Right lobe of liver (tissue), 6 donors: ENCODE data around the gene HELZ. TPM values are rescaled to one million over a fixed set of nuclear protein-coding genes. Genes with fewer than 3 reads are reported as not detected.
A peak's percentile ranks its signal among the peaks of the same experiment; 100 is the strongest.

Source experiments
- ATAC-seq, 4 donors: fragments of 200-7000 bp; cut with Tn5 transposase; one replicate each; pipeline ENCODE4 v1.9.1; 2020; ENCODE audit warnings: mild to moderate bottlenecking in 4 of 4, moderate library complexity in 4 of 4
- DNase-seq, 3 donors: peaks; one replicate each; pipeline ENCODE4 v3.0.0-alpha.2; 2020
- H3K27ac ChIP-seq, 3 donors: fragments of 200-600 bp; one replicate each; pipeline ENCODE4 v1.8.0; 2022
- H3K27me3 ChIP-seq, 2 donors: fragments of 200-600 bp; one replicate each; pipeline ENCODE4 v1.8.0; 2022
- H3K36me3 ChIP-seq, 4 donors: fragments of 200-600 bp; sonication (generic) in 1 of 4; one replicate each; pipeline versions ENCODE4 v1.5.1 to v1.8.0; 2017 to 2022; ENCODE audit warnings: control low read depth in 1 of 4
- H3K4me1 ChIP-seq, 4 donors: fragments of 200-600 bp; sonication (generic) in 1 of 4; one replicate each; pipeline versions ENCODE4 v1.5.1 to v1.8.0; 2017 to 2022; ENCODE audit warnings: control low read depth in 1 of 4
- H3K4me3 ChIP-seq, 3 donors: fragments of 200-600 bp; one replicate each; pipeline ENCODE4 v1.8.0; 2022
- H3K9me3 ChIP-seq, 4 donors: fragments of 200-600 bp; sonication (generic) in 1 of 4; one replicate each; pipeline versions ENCODE4 v1.5.1 to v1.8.0; 2017 to 2022; ENCODE audit warnings: control low read depth in 1 of 4
- POLR2A ChIP-seq: fragments of 450-650 bp; IDR thresholded peaks from one replicate; pipeline ENCODE4 v1.6.1; 2017; ENCODE audit warnings: antibody characterized with exemption, mild to moderate bottlenecking
- WGBS: methylation state at CpG from one replicate; pipeline ENCODE4 v1.1.6; 2018; ENCODE audit warnings: low coverage, low lambda C conversion rate; ENCODE audit not compliant: insufficient coverage; ENCODE audit errors: missing lambda C conversion rate; 5-methylcytosine and 5-hydroxymethylcytosine counted together
- intact Hi-C, 2 donors: fragments of 100-400 bp; cut with DNase I; formaldehyde crosslinking; loops; one replicate each; pipeline versions ENCODE4 v1.11.2 to v1.14.1; 2022
- total RNA-seq, 6 experiments: library from RNA; depleted of rRNA in 2 of 6; stranded (reverse); fragments of >200 nt in 2 of 6; fragmentation: NEBNext Ultra II Directional in 3 of 6; extraction: Animal tissue kit (Norgen Biotek cat#: 25700) in 3 of 6; gene quantifications; one replicate each; pipeline versions ENCODE4 v1.1.0 to v1.2.4, GENCODE V29; 2016 to 2023
- TF ChIP-seq, protein P1 (sequence below), 4 donors: fragments of 200-600 bp in 3 of 4; fragments of 450-650 bp in 1 of 4; IDR thresholded peaks; one replicate each; pipeline versions ENCODE4 v1.5.1 to v1.8.0; 2016 to 2022; ENCODE audit warnings: antibody characterized with exemption in 4 of 4, mild to moderate bottlenecking in 2 of 4
- donor health status: DM: no; HTN: yes; CAD: no.
- donor health status: DM: no; HTN: no; CAD: no.
- donor health status: DM: no; HTN: no; CAD: no.
- donor health status: DM: no; HTN: yes; CAD: no.
- donor health status: DM: no; HTN: yes; CAD: no.

The HELZ gene
- total RNA-seq, 6 experiments from 2014 or later, result 24.2 to 33.6 (median 30.9) TPM

DNA sequence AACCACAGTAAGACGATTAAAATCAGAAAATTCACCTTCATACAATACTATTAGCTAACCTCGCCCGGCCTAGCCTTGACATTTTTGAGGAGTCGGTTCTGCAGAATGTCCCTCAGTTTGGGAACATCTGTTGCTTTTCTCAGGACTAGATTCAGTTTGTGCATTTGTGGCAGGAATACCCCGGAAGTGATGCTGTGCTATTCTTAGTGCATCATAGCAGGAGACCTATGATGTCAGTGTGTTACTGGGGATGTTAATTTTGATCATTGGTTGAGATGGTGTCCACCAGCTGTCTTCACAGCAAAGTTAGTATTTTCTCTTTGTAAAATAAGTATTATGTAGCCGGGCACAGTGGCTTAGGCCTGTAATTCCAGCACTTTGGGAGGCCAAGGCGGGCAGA, 21.5 kb upstream of the HELZ start:
- Histone ChIP-seq H3K27ac (no peak overlapping the region), H3K4me3 (no peak overlapping the region), H3K36me3 (no peaks in the 10 kb centered on the region), H3K4me1 (no peaks in the 10 kb centered on the region), H3K9me3 (no peaks in the 10 kb centered on the region), H3K27me3 (no peaks in the 10 kb centered on the region)
- WGBS, result 84% methylated on average over 6 of the region's 7 CpGs
- no peak for ATAC-seq
- TF ChIP-seq, protein P1, sequence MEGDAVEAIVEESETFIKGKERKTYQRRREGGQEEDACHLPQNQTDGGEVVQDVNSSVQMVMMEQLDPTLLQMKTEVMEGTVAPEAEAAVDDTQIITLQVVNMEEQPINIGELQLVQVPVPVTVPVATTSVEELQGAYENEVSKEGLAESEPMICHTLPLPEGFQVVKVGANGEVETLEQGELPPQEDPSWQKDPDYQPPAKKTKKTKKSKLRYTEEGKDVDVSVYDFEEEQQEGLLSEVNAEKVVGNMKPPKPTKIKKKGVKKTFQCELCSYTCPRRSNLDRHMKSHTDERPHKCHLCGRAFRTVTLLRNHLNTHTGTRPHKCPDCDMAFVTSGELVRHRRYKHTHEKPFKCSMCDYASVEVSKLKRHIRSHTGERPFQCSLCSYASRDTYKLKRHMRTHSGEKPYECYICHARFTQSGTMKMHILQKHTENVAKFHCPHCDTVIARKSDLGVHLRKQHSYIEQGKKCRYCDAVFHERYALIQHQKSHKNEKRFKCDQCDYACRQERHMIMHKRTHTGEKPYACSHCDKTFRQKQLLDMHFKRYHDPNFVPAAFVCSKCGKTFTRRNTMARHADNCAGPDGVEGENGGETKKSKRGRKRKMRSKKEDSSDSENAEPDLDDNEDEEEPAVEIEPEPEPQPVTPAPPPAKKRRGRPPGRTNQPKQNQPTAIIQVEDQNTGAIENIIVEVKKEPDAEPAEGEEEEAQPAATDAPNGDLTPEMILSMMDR (IDR thresholded peaks at IDR 0.05), result no peak
- no peak for TF ChIP-seq POLR2A
- intact Hi-C loops, result no loop called here
- no peak for DNase-seq

DNA sequence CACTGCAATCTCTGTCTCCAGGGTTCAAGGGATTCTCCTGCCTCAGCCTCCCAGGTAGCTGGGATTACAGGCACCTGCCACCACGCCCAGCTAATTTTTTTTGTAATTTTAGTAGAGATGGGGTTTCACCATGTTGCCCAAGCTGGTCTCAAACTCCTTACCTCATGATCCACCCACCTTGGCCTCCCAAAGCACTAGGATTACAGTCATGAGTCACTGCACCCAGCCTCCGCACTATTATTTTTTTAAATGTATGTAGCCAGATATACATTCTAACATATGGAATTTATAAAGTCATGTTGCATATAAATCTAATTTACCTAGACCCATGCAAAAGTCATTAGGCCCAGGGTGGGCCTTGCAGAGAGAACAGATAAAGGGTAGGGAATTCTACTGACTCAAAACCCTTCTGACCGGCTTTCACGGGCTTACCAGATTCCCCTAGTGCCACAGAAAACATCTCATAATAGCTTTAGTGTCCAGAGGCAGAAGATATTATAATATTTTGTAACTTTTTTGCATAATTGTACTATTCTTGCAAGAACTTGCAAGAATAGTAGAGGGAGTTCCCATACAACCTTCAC, 20.5 kb upstream of the HELZ start:
- intact Hi-C loops, result no loop called here
- Histone ChIP-seq H3K27me3 (no peaks in the 10 kb centered on the region), H3K36me3 (no peaks in the 10 kb centered on the region), H3K27ac (no peak overlapping the region), H3K4me1 (peaks cover 0 to 5% (median under 1%) of the 10 kb centered on the region in 4 donors), H3K9me3 (no peaks in the 10 kb centered on the region), H3K4me3 (no peak overlapping the region)
- DNase-seq (no peak), ATAC-seq (no peak)
- WGBS, result 95% methylated on average over 4 of the region's 4 CpGs
- TF ChIP-seq POLR2A, result no peak
- TF ChIP-seq, protein P1 (IDR thresholded peaks at IDR 0.05), result no peak

- TF ChIP-seq, protein P1 (IDR thresholded peaks at IDR 0.05), result no peak
- no peak for TF ChIP-seq POLR2A
- peak in 1 of 3 donors; percentile 11 for DNase-seq
- no peak for ATAC-seq
Observed at GRCh38 chr17:67262435-67263117, 17.6 kb upstream of the HELZ start.

GRCh38 chr17:67260170-67260987, 15.4 kb upstream of the HELZ start:
- H3K27ac ChIP-seq, result peak overlapping the region; percentile 58 to 93 (median 89)

More at GRCh38 chr17:67262435-67263117, 17.6 kb upstream of the HELZ start:
- Histone ChIP-seq H3K9me3 (no peaks in the 10 kb centered on the region), H3K27ac (no peak overlapping the region), H3K36me3 (no peaks in the 10 kb centered on the region), H3K4me3 (no peak overlapping the region), H3K4me1 (peaks cover 0 to 24% (median 8%) of the 10 kb centered on the region in 4 donors), H3K27me3 (no peaks in the 10 kb centered on the region)
- WGBS, result 67% methylated on average over 7 of the region's 7 CpGs
- intact Hi-C loops, result no loop called here

More at GRCh38 chr17:67260170-67260987, 15.4 kb upstream of the HELZ start:
- intact Hi-C loops, result no loop called here
- DNase-seq (peak; percentile 32 to 80 (median 72)), ATAC-seq (peak; percentile 76 to 86 (median 78))
- no peaks in the 10 kb centered on the region for H3K36me3 ChIP-seq
- H3K4me3 ChIP-seq, result no peak overlapping the region
- WGBS, result 6% methylated on average over 14 of the region's 14 CpGs
- no peaks in the 10 kb centered on the region for H3K9me3 ChIP-seq
- H3K4me1 ChIP-seq, result peaks cover 0 to 24% (median 8%) of the 10 kb centered on the region in 4 donors
- TF ChIP-seq, protein P1 (IDR thresholded peaks at IDR 0.05), result no peak
- TF ChIP-seq POLR2A, result no peak
- H3K27me3 ChIP-seq, result no peaks in the 10 kb centered on the region
